Measurements from ENCODE around the gene GPBP1L1.

Gene GPBP1L1

GRCh38 chr1:45687754-45688740 lies 1.7 kb upstream of the GPBP1L1 start, which contains the start of gene TMEM69:
TMEM69 (plus strand) TSS chr1:45688181; CDS start chr1:45691069, 2,888 bp downstream.
- TF ChIP-seq, protein P1, sequence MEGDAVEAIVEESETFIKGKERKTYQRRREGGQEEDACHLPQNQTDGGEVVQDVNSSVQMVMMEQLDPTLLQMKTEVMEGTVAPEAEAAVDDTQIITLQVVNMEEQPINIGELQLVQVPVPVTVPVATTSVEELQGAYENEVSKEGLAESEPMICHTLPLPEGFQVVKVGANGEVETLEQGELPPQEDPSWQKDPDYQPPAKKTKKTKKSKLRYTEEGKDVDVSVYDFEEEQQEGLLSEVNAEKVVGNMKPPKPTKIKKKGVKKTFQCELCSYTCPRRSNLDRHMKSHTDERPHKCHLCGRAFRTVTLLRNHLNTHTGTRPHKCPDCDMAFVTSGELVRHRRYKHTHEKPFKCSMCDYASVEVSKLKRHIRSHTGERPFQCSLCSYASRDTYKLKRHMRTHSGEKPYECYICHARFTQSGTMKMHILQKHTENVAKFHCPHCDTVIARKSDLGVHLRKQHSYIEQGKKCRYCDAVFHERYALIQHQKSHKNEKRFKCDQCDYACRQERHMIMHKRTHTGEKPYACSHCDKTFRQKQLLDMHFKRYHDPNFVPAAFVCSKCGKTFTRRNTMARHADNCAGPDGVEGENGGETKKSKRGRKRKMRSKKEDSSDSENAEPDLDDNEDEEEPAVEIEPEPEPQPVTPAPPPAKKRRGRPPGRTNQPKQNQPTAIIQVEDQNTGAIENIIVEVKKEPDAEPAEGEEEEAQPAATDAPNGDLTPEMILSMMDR (IDR thresholded peaks at IDR 0.05; ENCODE audit: low read depth, low read length, missing control alignments): no peak
- DNase-seq (ENCODE audit: low read depth): peak; percentile 87
- H3K4me3 ChIP-seq (ENCODE audit: low read depth, low read length): peak within 1 kb of the TSS; percentile 100

- TF ChIP-seq, protein P1 (IDR thresholded peaks at IDR 0.05; ENCODE audit: low read depth, low read length, missing control alignments): no peak
- H3K4me3 ChIP-seq (ENCODE audit: low read depth, low read length): peak overlapping the region; percentile 100
- DNase-seq (ENCODE audit: low read depth): peak; percentile 98
Observed at GRCh38 chr1:45687014-45687753, 851 bp upstream of the GPBP1L1 start.

DNA sequence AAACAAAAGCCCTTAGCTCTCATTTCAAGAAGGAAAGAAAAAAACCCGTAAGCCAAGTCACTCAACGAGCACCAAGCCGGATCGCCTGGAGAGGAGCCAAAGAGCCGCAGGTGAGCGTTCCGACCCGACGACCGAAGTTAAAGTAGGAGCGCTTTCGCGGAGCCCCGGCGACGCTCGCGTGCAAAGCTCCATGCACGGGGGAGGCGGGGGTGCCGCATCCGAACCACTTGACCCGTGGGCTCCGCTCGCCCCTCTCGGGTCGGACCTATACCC lies 382 bp downstream of the GPBP1L1 start:
- peak overlapping the region; percentile 100 for H3K4me3 ChIP-seq (ENCODE audit: low read depth, low read length)
- TF ChIP-seq, protein P1 (IDR thresholded peaks at IDR 0.05; ENCODE audit: low read depth, low read length, missing control alignments): peak; percentile 38
- peak; percentile 15 for DNase-seq (ENCODE audit: low read depth)

DNA sequence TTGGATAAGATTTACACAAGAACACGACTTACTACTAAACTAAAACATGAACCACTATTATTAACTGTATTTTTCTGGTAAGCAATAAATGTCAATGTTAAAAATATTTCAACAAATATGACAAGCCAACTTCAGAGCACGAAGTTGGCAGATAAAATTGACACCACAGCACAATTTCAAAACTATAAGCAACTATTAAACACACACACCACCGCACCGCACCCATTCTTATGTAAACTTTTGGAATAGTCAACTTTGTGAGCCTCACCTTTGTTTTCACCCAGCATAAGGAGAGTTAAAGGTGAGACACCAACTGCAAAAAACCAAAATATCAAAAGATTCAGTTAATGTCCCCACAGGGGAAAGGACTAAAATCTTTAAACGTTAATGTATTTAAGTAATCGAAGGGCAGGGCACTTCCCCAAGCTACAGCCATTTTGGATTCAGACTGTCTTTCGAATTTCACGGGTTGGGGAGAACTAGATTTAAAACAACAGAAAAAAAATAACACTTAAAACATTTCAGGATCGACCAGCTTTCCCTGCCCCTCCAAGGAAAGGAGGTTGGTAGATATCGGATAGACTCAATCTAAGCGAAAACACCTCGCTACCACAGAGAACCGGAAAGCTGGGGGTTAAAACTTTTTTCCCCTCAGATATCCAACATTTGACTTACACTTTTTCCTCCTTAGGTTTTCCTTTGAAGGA lies 872 bp downstream of the GPBP1L1 start:
- TF ChIP-seq, protein P1 (IDR thresholded peaks at IDR 0.05; ENCODE audit: low read depth, low read length, missing control alignments): no peak
- peak overlapping the region; percentile 100 for H3K4me3 ChIP-seq (ENCODE audit: low read depth, low read length)
- DNase-seq (ENCODE audit: low read depth): no peak

- no peak for DNase-seq (ENCODE audit: low read depth)
- TF ChIP-seq, protein P1 (IDR thresholded peaks at IDR 0.05; ENCODE audit: low read depth, low read length, missing control alignments): no peak
- peak overlapping the region; percentile 26; the same call in 1 of the 2 replicates for H3K4me3 ChIP-seq (ENCODE audit: low read depth, low read length)
Observed at GRCh38 chr1:45684402-45684801, 1.9 kb downstream of the GPBP1L1 start.

DNA sequence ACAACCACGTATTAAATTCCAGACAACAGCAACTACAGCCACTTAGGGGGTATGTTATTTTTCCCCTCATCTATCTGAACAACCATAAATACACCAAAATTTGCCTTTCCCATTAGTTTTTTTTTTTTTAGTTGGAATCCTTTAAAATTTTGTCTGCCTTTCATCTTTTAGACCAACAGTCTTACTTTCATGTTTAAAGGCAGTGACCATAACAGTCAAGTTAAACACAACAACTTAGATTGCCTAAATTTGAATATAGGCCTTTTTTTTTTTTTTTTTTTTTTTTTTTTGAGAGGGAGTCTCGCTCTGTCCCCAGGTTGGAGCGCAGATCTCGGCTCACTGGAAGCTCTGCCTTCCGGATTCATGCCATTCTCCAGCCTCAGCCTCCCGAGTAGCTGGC lies 3.4 kb downstream of the GPBP1L1 start:
- H3K4me3 ChIP-seq (ENCODE audit: low read depth, low read length): no peak overlapping the region
- no peak for DNase-seq (ENCODE audit: low read depth)
- TF ChIP-seq, protein P1 (IDR thresholded peaks at IDR 0.05; ENCODE audit: low read depth, low read length, missing control alignments): no peak

All from GM12864 (cell line).